ENCODE data around the gene CAB39L.

Gene CAB39L

GRCh38 chr13:49288458-49288857 is 155.4 kb downstream of the CAB39L start:
- Histone ChIP-seq H3K4me1 (ENCODE audit: control insufficient read depth in 5 of 5, insufficient read depth in 5 of 5, low read length in 5 of 5) (peaks cover 1 to 5% (median 3%) of the 10 kb centered on the region in 5 donors), H3K27ac (ENCODE audit: low read depth, low read length) (no peak overlapping the region), H3K9me3 (ENCODE audit: control insufficient read depth in 5 of 5, low read length in 5 of 5) (no peaks in the 10 kb centered on the region), H3K36me3 (ENCODE audit: control insufficient read depth in 5 of 5, insufficient read depth in 5 of 5, low read length in 5 of 5) (peaks cover 2 to 16% (median 4%) of the 10 kb centered on the region in 5 donors), H3K9ac (ENCODE audit: low read length in 5 of 5) (no peak overlapping the region), H3K4me3 (ENCODE audit: low read depth in 1 of 5, low read length in 5 of 5) (no peak overlapping the region), H3K27me3 (ENCODE audit: control insufficient read depth in 5 of 5, insufficient read depth in 4 of 5, low read length in 5 of 5) (no peaks in the 10 kb centered on the region)

GRCh38 chr13:49287995-49288394 is 155.9 kb downstream of the CAB39L start:
- peaks cover 1 to 5% (median 3%) of the 10 kb centered on the region in 5 donors for H3K4me1 ChIP-seq (ENCODE audit: control insufficient read depth in 5 of 5, insufficient read depth in 5 of 5, low read length in 5 of 5)
- H3K9ac ChIP-seq (ENCODE audit: low read length in 5 of 5): no peak overlapping the region
- H3K27ac ChIP-seq (ENCODE audit: low read depth, low read length): no peak overlapping the region
- H3K36me3 ChIP-seq (ENCODE audit: control insufficient read depth in 5 of 5, insufficient read depth in 5 of 5, low read length in 5 of 5): peaks cover 2 to 16% (median 4%) of the 10 kb centered on the region in 5 donors
- no peaks in the 10 kb centered on the region for H3K27me3 ChIP-seq (ENCODE audit: control insufficient read depth in 5 of 5, insufficient read depth in 4 of 5, low read length in 5 of 5)
- H3K9me3 ChIP-seq (ENCODE audit: control insufficient read depth in 5 of 5, low read length in 5 of 5): no peaks in the 10 kb centered on the region
- H3K4me3 ChIP-seq (ENCODE audit: low read depth in 1 of 5, low read length in 5 of 5): no peak overlapping the region

- Histone ChIP-seq H3K4me1 (ENCODE audit: control insufficient read depth in 5 of 5, insufficient read depth in 5 of 5, low read length in 5 of 5) (no peaks in the 10 kb centered on the region), H3K4me3 (ENCODE audit: low read depth in 1 of 5, low read length in 5 of 5) (no peak overlapping the region), H3K27ac (ENCODE audit: low read depth, low read length) (no peak overlapping the region), H3K27me3 (ENCODE audit: control insufficient read depth in 5 of 5, insufficient read depth in 4 of 5, low read length in 5 of 5) (no peaks in the 10 kb centered on the region), H3K9me3 (ENCODE audit: control insufficient read depth in 5 of 5, low read length in 5 of 5) (no peaks in the 10 kb centered on the region), H3K36me3 (ENCODE audit: control insufficient read depth in 5 of 5, insufficient read depth in 5 of 5, low read length in 5 of 5) (peaks cover 7 to 20% (median 10%) of the 10 kb centered on the region in 5 donors), H3K9ac (ENCODE audit: low read length in 5 of 5) (no peak overlapping the region)
These were observed 164.0 kb downstream of the CAB39L start for GRCh38 chr13:49279885-49280284.

DNA sequence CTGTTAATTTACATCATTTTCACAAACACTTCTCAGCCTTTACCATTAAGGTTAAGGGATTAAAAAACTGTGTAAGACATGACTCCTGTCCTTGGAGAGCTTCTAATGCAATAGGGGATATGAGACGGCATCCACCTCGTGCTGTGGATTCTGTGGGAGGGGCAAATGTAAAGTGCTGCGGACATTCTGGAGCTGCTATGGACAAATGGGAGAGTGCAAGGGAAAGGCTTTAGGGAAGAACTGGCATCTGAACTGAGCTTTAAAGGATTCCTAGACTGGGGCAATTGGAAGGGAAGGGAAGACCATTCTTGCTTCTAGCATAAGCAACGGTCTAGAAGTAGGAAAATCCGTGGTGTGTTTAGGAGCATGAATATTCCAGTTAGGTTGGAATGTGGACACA is 164.8 kb downstream of the CAB39L start:
- Histone ChIP-seq H3K4me3 (ENCODE audit: low read depth in 1 of 5, low read length in 5 of 5) (no peak overlapping the region), H3K9me3 (ENCODE audit: control insufficient read depth in 5 of 5, low read length in 5 of 5) (no peaks in the 10 kb centered on the region), H3K36me3 (ENCODE audit: control insufficient read depth in 5 of 5, insufficient read depth in 5 of 5, low read length in 5 of 5) (peaks cover 7 to 20% (median 10%) of the 10 kb centered on the region in 5 donors), H3K4me1 (ENCODE audit: control insufficient read depth in 5 of 5, insufficient read depth in 5 of 5, low read length in 5 of 5) (no peaks in the 10 kb centered on the region), H3K27ac (ENCODE audit: low read depth, low read length) (no peak overlapping the region), H3K27me3 (ENCODE audit: control insufficient read depth in 5 of 5, insufficient read depth in 4 of 5, low read length in 5 of 5) (no peaks in the 10 kb centered on the region), H3K9ac (ENCODE audit: low read length in 5 of 5) (no peak overlapping the region)

- H3K36me3 ChIP-seq (ENCODE audit: control insufficient read depth in 5 of 5, insufficient read depth in 5 of 5, low read length in 5 of 5): peaks cover 7 to 20% (median 10%) of the 10 kb centered on the region in 5 donors
- no peak overlapping the region for H3K27ac ChIP-seq (ENCODE audit: low read depth, low read length)
- no peaks in the 10 kb centered on the region for H3K9me3 ChIP-seq (ENCODE audit: control insufficient read depth in 5 of 5, low read length in 5 of 5)
- H3K4me1 ChIP-seq (ENCODE audit: control insufficient read depth in 5 of 5, insufficient read depth in 5 of 5, low read length in 5 of 5): no peaks in the 10 kb centered on the region
- no peak overlapping the region for H3K9ac ChIP-seq (ENCODE audit: low read length in 5 of 5)
- no peak overlapping the region for H3K4me3 ChIP-seq (ENCODE audit: low read depth in 1 of 5, low read length in 5 of 5)
- no peaks in the 10 kb centered on the region for H3K27me3 ChIP-seq (ENCODE audit: control insufficient read depth in 5 of 5, insufficient read depth in 4 of 5, low read length in 5 of 5)
These were observed 165.7 kb downstream of the CAB39L start for GRCh38 chr13:49278211-49278610.

DNA sequence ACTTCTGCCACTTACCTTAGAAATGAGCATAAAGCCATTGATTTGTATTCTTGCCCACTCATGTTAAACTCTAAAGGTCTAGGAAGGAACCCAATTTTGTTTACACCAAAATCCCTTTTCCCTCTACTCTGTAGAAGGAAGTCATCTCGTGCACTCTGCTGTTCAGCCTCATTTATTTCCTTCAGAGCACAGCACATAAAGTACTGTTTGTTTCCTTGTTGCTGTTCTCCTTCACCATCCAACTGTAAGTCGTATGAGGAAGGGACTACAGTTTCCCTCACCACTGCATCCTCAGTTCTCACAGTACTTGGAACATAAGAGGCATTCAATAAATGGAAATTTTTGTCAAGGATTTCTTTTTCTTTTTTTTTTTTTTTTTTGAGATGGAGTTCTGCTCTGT is 171.6 kb downstream of the CAB39L start:
- H3K36me3 ChIP-seq (ENCODE audit: control insufficient read depth in 5 of 5, insufficient read depth in 5 of 5, low read length in 5 of 5): peaks cover 12 to 17% (median 14%) of the 10 kb centered on the region in 5 donors
- no peaks in the 10 kb centered on the region for H3K27me3 ChIP-seq (ENCODE audit: control insufficient read depth in 5 of 5, insufficient read depth in 4 of 5, low read length in 5 of 5)
- H3K9me3 ChIP-seq (ENCODE audit: control insufficient read depth in 5 of 5, low read length in 5 of 5): no peaks in the 10 kb centered on the region
- H3K9ac ChIP-seq (ENCODE audit: low read length in 5 of 5): no peak overlapping the region
- H3K4me3 ChIP-seq (ENCODE audit: low read depth in 1 of 5, low read length in 5 of 5): no peak overlapping the region
- no peaks in the 10 kb centered on the region for H3K4me1 ChIP-seq (ENCODE audit: control insufficient read depth in 5 of 5, insufficient read depth in 5 of 5, low read length in 5 of 5)
- no peak overlapping the region for H3K27ac ChIP-seq (ENCODE audit: low read depth, low read length)

DNA sequence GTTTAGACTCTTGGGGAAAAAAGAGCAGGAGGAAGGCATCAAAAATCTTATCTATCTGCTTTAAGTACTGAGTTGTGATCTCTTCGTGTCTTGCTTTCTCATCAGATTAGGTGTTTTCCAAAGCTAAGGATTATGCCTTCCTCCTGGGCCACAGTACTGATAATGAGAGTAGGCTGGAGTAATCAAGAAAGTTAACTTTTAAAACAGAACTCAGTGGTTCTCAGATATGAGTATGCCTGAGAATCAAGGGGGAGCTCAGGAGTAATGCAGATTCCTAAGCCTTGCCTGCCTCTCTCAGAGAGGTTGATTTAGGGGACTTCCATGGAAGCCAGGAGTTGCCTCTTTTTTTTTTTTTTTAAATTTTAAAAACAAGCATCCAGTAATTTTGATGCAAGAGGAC is 172.6 kb downstream of the CAB39L start:
- H3K36me3 ChIP-seq (ENCODE audit: control insufficient read depth in 5 of 5, insufficient read depth in 5 of 5, low read length in 5 of 5): peaks cover 14 to 20% (median 16%) of the 10 kb centered on the region in 5 donors
- no peak overlapping the region for H3K27ac ChIP-seq (ENCODE audit: low read depth, low read length)
- H3K4me3 ChIP-seq (ENCODE audit: low read depth in 1 of 5, low read length in 5 of 5): no peak overlapping the region
- no peaks in the 10 kb centered on the region for H3K9me3 ChIP-seq (ENCODE audit: control insufficient read depth in 5 of 5, low read length in 5 of 5)
- no peak overlapping the region for H3K9ac ChIP-seq (ENCODE audit: low read length in 5 of 5)
- no peaks in the 10 kb centered on the region for H3K4me1 ChIP-seq (ENCODE audit: control insufficient read depth in 5 of 5, insufficient read depth in 5 of 5, low read length in 5 of 5)
- H3K27me3 ChIP-seq (ENCODE audit: control insufficient read depth in 5 of 5, insufficient read depth in 4 of 5, low read length in 5 of 5): no peaks in the 10 kb centered on the region

GRCh38 chr13:49265822-49266221 is 178.0 kb downstream of the CAB39L start:
- Histone ChIP-seq H3K27ac (ENCODE audit: low read depth, low read length) (no peak overlapping the region), H3K4me1 (ENCODE audit: control insufficient read depth in 5 of 5, insufficient read depth in 5 of 5, low read length in 5 of 5) (no peaks in the 10 kb centered on the region), H3K4me3 (ENCODE audit: low read depth in 1 of 5, low read length in 5 of 5) (no peak overlapping the region), H3K27me3 (ENCODE audit: control insufficient read depth in 5 of 5, insufficient read depth in 4 of 5, low read length in 5 of 5) (no peaks in the 10 kb centered on the region), H3K36me3 (ENCODE audit: control insufficient read depth in 5 of 5, insufficient read depth in 5 of 5, low read length in 5 of 5) (peaks cover 26 to 42% (median 28%) of the 10 kb centered on the region in 5 donors), H3K9me3 (ENCODE audit: control insufficient read depth in 5 of 5, low read length in 5 of 5) (no peaks in the 10 kb centered on the region), H3K9ac (ENCODE audit: low read length in 5 of 5) (no peak overlapping the region)

GRCh38 chr13:49262634-49263033 is 181.2 kb downstream of the CAB39L start:
- Histone ChIP-seq H3K36me3 (ENCODE audit: control insufficient read depth in 5 of 5, insufficient read depth in 5 of 5, low read length in 5 of 5) (peaks cover 30 to 49% (median 35%) of the 10 kb centered on the region in 5 donors), H3K9ac (ENCODE audit: low read length in 5 of 5) (no peak overlapping the region), H3K4me1 (ENCODE audit: control insufficient read depth in 5 of 5, insufficient read depth in 5 of 5, low read length in 5 of 5) (peaks cover 0 to 2% (median 0%) of the 10 kb centered on the region in 5 donors), H3K27ac (ENCODE audit: low read depth, low read length) (no peak overlapping the region), H3K4me3 (ENCODE audit: low read depth in 1 of 5, low read length in 5 of 5) (no peak overlapping the region), H3K9me3 (ENCODE audit: control insufficient read depth in 5 of 5, low read length in 5 of 5) (no peaks in the 10 kb centered on the region), H3K27me3 (ENCODE audit: control insufficient read depth in 5 of 5, insufficient read depth in 4 of 5, low read length in 5 of 5) (no peaks in the 10 kb centered on the region)

DNA sequence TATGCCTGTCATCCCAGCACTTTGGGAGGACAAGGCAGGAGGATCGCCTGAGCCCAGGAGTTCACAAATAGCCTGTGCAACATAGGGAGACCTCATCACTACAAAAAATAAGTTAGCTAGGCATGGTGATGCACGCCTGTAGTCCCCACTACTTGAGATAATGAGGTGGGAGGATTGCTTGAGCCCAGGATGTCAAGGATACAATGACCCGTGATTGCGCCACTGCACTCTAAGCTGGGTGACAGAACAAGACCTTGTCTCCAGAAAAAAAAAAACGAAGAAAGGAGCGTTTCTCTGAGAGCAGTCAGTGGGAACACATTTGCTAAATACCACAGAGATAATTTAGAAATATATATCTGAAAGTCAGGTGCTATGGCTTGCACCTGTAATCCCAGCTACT is 184.3 kb downstream of the CAB39L start:
- H3K36me3 ChIP-seq (ENCODE audit: control insufficient read depth in 5 of 5, insufficient read depth in 5 of 5, low read length in 5 of 5): peaks cover 34 to 47% (median 38%) of the 10 kb centered on the region in 5 donors
- H3K9me3 ChIP-seq (ENCODE audit: control insufficient read depth in 5 of 5, low read length in 5 of 5): no peaks in the 10 kb centered on the region
- H3K9ac ChIP-seq (ENCODE audit: low read length in 5 of 5): no peak overlapping the region
- H3K27ac ChIP-seq (ENCODE audit: low read depth, low read length): no peak overlapping the region
- H3K4me3 ChIP-seq (ENCODE audit: low read depth in 1 of 5, low read length in 5 of 5): no peak overlapping the region
- H3K4me1 ChIP-seq (ENCODE audit: control insufficient read depth in 5 of 5, insufficient read depth in 5 of 5, low read length in 5 of 5): peaks cover 0 to 11% (median 2%) of the 10 kb centered on the region in 5 donors
- H3K27me3 ChIP-seq (ENCODE audit: control insufficient read depth in 5 of 5, insufficient read depth in 4 of 5, low read length in 5 of 5): no peaks in the 10 kb centered on the region
